GM21390 (cell line): Measurements from ENCODE around the gene C13orf42.

ENCODE experiments used
- ATAC-seq: cut with Tn5 transposase; IDR thresholded peaks from one replicate; pipeline ENCODE4 v1.9.1; 2021; ENCODE audit not compliant: unreplicated experiment

C13orf42 gene

GRCh38 chr13:51067210-51067701, 43.8 kb downstream of the C13orf42 start:
- ATAC-seq, result no peak

- ATAC-seq, result no peak
These were observed 44.8 kb downstream of the C13orf42 start for GRCh38 chr13:51066091-51066831.

GRCh38 chr13:51065372-51066090, 45.5 kb downstream of the C13orf42 start:
- no peak for ATAC-seq

GRCh38 chr13:51064753-51065152, 46.3 kb downstream of the C13orf42 start:
- ATAC-seq, result no peak

GRCh38 chr13:51063909-51064308, 47.2 kb downstream of the C13orf42 start:
- no peak for ATAC-seq

GRCh38 chr13:51058461-51059167, 52.5 kb downstream of the C13orf42 start:
- no peak for ATAC-seq

GRCh38 chr13:51057906-51058305, 53.2 kb downstream of the C13orf42 start:
- no peak for ATAC-seq

GRCh38 chr13:51057001-51057400, 54.1 kb downstream of the C13orf42 start:
- ATAC-seq, result no peak

- ATAC-seq, result no peak
These were observed 58.5 kb downstream of the C13orf42 start for GRCh38 chr13:51052581-51052980.

GRCh38 chr13:51050021-51050830, 60.8 kb downstream of the C13orf42 start:
- no peak for ATAC-seq

- ATAC-seq, result no peak
These were observed 62.5 kb downstream of the C13orf42 start for GRCh38 chr13:51048616-51049015.

GRCh38 chr13:51048166-51048461, 63.0 kb downstream of the C13orf42 start:
- no peak for ATAC-seq

GRCh38 chr13:51047434-51048165, 63.5 kb downstream of the C13orf42 start:
- no peak for ATAC-seq

- no peak for ATAC-seq
These were observed 65.6 kb downstream of the C13orf42 start for GRCh38 chr13:51045451-51045850.

GRCh38 chr13:51044023-51044665, 66.9 kb downstream of the C13orf42 start:
- no peak for ATAC-seq

- no peak for ATAC-seq
These were observed 67.8 kb downstream of the C13orf42 start for GRCh38 chr13:51043310-51043709.

- no peak for ATAC-seq
These were observed 69.4 kb downstream of the C13orf42 start for GRCh38 chr13:51041710-51042109.

- no peak for ATAC-seq
These were observed 69.9 kb downstream of the C13orf42 start for GRCh38 chr13:51041126-51041525.

- no peak for ATAC-seq
These were observed 70.6 kb downstream of the C13orf42 start for GRCh38 chr13:51040431-51040830.

- ATAC-seq, result no peak
These were observed 74.7 kb downstream of the C13orf42 start for GRCh38 chr13:51036418-51036817.
